Upper lobe of left lung (tissue), 4 donors: ENCODE measurements around the gene GINS1.

Experiments
- POLR2A ChIP-seq, 4 donors: fragments of 450-650 bp; IDR thresholded peaks; one replicate each; pipeline ENCODE4 v1.5.1; 2016 to 2017; ENCODE audit warnings: antibody characterized with exemption in 4 of 4, mild to moderate bottlenecking in 2 of 4
- POLR2AphosphoS5 ChIP-seq, 2 donors: sonication (generic); formaldehyde crosslinking; IDR thresholded peaks; one replicate each; pipeline ENCODE4 v1.5.1; 2017; ENCODE audit warnings: antibody characterized with exemption in 2 of 2
- TF ChIP-seq, protein P1 (sequence below), 6 experiments: fragments of 450-650 bp in 4 of 6; fragments of 200-600 bp in 2 of 6; sonication (generic) in 2 of 6; IDR thresholded peaks; one replicate each; pipeline ENCODE4 v1.5.1; 2016 to 2019; ENCODE audit warnings: antibody characterized with exemption in 6 of 6

DNA sequence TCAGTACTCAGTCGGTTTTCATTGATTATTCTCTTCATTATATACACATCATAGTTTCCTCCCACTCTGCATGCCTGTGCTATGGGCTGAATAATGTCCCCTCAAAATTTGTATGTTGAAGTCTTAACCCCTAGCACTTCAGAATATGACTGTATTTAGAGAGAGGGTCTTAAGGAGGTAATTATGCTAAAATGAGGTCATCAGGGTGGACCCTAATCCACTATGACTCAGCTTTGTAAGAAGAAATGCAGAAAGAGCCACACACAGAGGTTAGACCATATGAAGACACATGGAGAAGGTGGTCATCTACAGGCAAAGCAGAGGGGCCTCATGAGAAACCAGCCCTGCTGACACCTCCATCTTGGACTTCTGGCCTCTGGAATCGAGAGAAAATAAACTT, 32.6 kb upstream of the GINS1 start:
- TF ChIP-seq POLR2A (IDR thresholded peaks at IDR 0.05) (no peak), POLR2AphosphoS5 (IDR thresholded peaks at IDR 0.05) (no peak)
- TF ChIP-seq, protein P1, sequence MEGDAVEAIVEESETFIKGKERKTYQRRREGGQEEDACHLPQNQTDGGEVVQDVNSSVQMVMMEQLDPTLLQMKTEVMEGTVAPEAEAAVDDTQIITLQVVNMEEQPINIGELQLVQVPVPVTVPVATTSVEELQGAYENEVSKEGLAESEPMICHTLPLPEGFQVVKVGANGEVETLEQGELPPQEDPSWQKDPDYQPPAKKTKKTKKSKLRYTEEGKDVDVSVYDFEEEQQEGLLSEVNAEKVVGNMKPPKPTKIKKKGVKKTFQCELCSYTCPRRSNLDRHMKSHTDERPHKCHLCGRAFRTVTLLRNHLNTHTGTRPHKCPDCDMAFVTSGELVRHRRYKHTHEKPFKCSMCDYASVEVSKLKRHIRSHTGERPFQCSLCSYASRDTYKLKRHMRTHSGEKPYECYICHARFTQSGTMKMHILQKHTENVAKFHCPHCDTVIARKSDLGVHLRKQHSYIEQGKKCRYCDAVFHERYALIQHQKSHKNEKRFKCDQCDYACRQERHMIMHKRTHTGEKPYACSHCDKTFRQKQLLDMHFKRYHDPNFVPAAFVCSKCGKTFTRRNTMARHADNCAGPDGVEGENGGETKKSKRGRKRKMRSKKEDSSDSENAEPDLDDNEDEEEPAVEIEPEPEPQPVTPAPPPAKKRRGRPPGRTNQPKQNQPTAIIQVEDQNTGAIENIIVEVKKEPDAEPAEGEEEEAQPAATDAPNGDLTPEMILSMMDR (IDR thresholded peaks at IDR 0.05): no peak
